ENCODE measurements around the gene CAST. TPM values are rescaled to one million over a fixed set of nuclear protein-coding genes. Genes with fewer than 3 reads are reported as not detected.

Gene CAST
- total RNA-seq, 1 experiment from 2014 or later = 52.3 TPM

GRCh38 chr5:96741106-96741505 lies 78.9 kb downstream of the CAST start:
- H3K9ac ChIP-seq (ENCODE audit: extremely low read depth, insufficient read length, low read length) = no peak overlapping the region
- Mint-ChIP-seq H3K4me3 (no peak overlapping the region), H3K9me3 (no peaks in the 10 kb centered on the region), H3K27me3 (ENCODE audit: low read depth) (no peaks in the 10 kb centered on the region), H3K27ac (no peak overlapping the region), H3K4me1 (peaks cover 11 to 12% of the 10 kb centered on the region in 2 experiments), H3K36me3 (ENCODE audit: insufficient read depth in 1 of 3, low read depth in 3 of 3) (peaks cover 3 to 17% (median 11%) of the 10 kb centered on the region in 3 experiments)
- H3T11ph ChIP-seq (ENCODE audit: low read length) = no peak overlapping the region
- no peak overlapping the region for H4K8ac ChIP-seq (replicated peaks; ENCODE audit: insufficient read length, low read depth, low read length)
- H2BK5ac ChIP-seq (ENCODE audit: insufficient read length, low read length) = no peak overlapping the region
- no peaks in the 10 kb centered on the region for H3K79me1 ChIP-seq (ENCODE audit: insufficient read depth, low read depth, low read length, poor library complexity, severe bottlenecking)
- H2BK20ac ChIP-seq (ENCODE audit: low read depth, low read length, poor library complexity, severe bottlenecking) = no peak overlapping the region
- H2BK120ac ChIP-seq (ENCODE audit: low read depth, low read length, poor library complexity, severe bottlenecking) = no peak overlapping the region
- no peak for DNase-seq
- no peak overlapping the region for H2AFZ ChIP-seq (ENCODE audit: low read length)
- no CpG with 5 or more reads among the region's 3 CpGs for WGBS (ENCODE audit: extremely low coverage, insufficient read length, low lambda C conversion rate)
- H2AK5ac ChIP-seq (ENCODE audit: insufficient read length, low read length) = no peak overlapping the region
- no peaks in the 10 kb centered on the region for H3K79me2 ChIP-seq (ENCODE audit: insufficient read depth, low read length)
- H3K4ac ChIP-seq (ENCODE audit: low read depth, low read length) = no peak overlapping the region
- no peak overlapping the region for H2BK12ac ChIP-seq (ENCODE audit: insufficient read length, low read depth, low read length)
- H3K23ac ChIP-seq (ENCODE audit: insufficient read length, low read depth, low read length) = no peak overlapping the region
- no peak overlapping the region for H3K27ac ChIP-seq (ENCODE audit: insufficient read length, low read depth, low read length)
- H3K14ac ChIP-seq (ENCODE audit: insufficient read depth, low read length) = no peak overlapping the region
- H2BK15ac ChIP-seq (ENCODE audit: low read depth, low read length) = no peak overlapping the region
- no peak for TF ChIP-seq CTCF (conservative IDR thresholded peaks at IDR 0.05)
- no peaks in the 10 kb centered on the region for H3K27me3 ChIP-seq (ENCODE audit: insufficient read depth, low read length)
- H3K4me1 ChIP-seq (ENCODE audit: insufficient read depth, low read length) = no peaks in the 10 kb centered on the region; the same call in 1 of the 2 replicates
- no peak overlapping the region for H4K5ac ChIP-seq (ENCODE audit: insufficient read length, low read depth, low read length)
- H3K18ac ChIP-seq (ENCODE audit: insufficient read length, low read depth, low read length) = no peak overlapping the region
- no peaks in the 10 kb centered on the region for H3K23me2 ChIP-seq (ENCODE audit: insufficient read length, low read depth, low read length, poor library complexity, severe bottlenecking)
- H3K56ac ChIP-seq (ENCODE audit: insufficient read length, low read depth, low read length) = no peak overlapping the region
- H3K9me3 ChIP-seq (ENCODE audit: control insufficient read depth, low read depth, low read length) = no peaks in the 10 kb centered on the region
- H3K4me2 ChIP-seq (ENCODE audit: insufficient read depth, insufficient read length, low read length) = no peak overlapping the region
- H4K20me1 ChIP-seq (ENCODE audit: control insufficient read depth, insufficient read depth, insufficient read length) = no peaks in the 10 kb centered on the region
- no peak overlapping the region for H4K91ac ChIP-seq (ENCODE audit: insufficient read length, low read depth, low read length)

Measured in H9 (cell line).